SH-SY5Y (cell line): Measurements from ENCODE around the gene CD9.

Experiments used
- GATA2 ChIP-seq: IDR thresholded peaks from 2 replicates; pipeline ENCODE4 v1.6.1; 2011; ENCODE audit warnings: mild to moderate bottlenecking, low read depth, low read length
- GATA3 ChIP-seq: IDR thresholded peaks from 2 replicates; pipeline ENCODE4 v1.6.1; 2011; ENCODE audit warnings: low read depth, mild to moderate bottlenecking, low read length, moderate library complexity

DNA sequence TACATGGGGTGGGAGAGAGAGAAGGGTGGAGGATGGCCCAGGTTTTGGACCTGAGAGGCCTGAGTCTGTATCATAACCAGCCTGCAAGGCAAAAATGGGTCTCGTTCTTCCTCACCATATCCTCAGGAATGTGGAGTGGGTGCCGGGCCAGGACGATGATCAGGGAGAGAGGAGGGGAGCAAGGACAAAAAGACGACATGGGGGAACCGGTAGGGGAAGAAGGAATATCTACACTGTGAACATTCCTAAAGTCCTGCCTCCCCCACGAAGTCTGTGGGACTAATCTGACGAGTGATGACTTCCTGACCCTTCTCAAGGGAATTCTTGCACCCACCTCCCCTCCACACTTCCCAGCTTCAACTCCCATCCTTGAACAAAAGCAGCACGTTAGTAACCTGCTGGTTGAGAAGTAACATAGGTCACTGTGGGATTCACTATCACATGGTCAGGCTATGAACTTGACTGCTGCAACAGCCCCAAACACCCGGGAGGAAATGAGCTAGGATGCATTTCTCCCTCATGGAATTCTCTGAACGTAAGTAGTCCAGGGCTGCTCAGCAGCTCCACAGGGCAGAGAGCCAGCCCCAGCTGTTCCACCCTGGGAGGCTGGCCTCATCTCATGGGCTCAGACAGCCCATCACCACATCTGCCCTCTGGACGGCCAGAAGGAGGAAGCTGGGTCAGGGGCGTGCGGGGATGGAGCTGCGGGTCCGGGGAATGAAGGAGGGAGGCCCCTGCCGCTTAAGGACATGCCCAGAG lies 38.9 kb upstream of the CD9 start:
- TF ChIP-seq GATA3: no peak
- no peak for TF ChIP-seq GATA2
